A549 (cell line): ENCODE data around the gene PRMT3. TPM values are rescaled to one million over a fixed set of nuclear protein-coding genes. Genes with fewer than 3 reads are reported as not detected.
"Not testable (repeated sequence)": the region's sequence is repeated elsewhere in the genome, so short reads cannot be mapped to it uniquely, and the experiment has no call there.

ENCODE experiments used
- ATAC-seq, 2 experiments: fragments of 200-7000 bp in 1 of 2; fragments of >200 bp in 1 of 2; cut with Nextera tagmentation in 1 of 2; cut with Tn5 transposase in 1 of 2; 3 replicates each; pipeline versions ENCODE4 v1.8.0 to v1.9.1; 2018 to 2020; ENCODE audit warnings: mild to moderate bottlenecking in 1 of 2, moderate library complexity in 1 of 2
- CTCF ChIA-PET: fragments of 300-600 bp; sonication (Branson Sonifier 250); formaldehyde crosslinking; extraction: SDS; loops from one replicate; lab custom pipeline; 2021; ENCODE audit warnings: antibody characterized with exemption, inconsistent platforms; lab: Yijun Ruan, JAX
- POLR2A ChIA-PET: fragments of 350-600 bp; formaldehyde crosslinking; extraction: SDS; loops from one replicate; lab custom pipeline; 2021; ENCODE audit warnings: antibody characterized with exemption, inconsistent platforms; lab: Yijun Ruan, JAX
- DNase-seq, 2 experiments: peaks; one replicate each; pipeline versions ENCODE4 v3.0.0 to v3.0.0-alpha.2; 2011 to 2016; ENCODE audit warnings: low read depth in 1 of 2, low spot score in 1 of 2
- FAIRE-seq: peaks from 2 replicates; lab custom pipeline; 2011; peaks lifted over from hg19 to GRCh38; lab: Jason Lieb, UNC
- H3K27ac ChIP-seq, 2 experiments: fragments of >200 bp; sonication (Bioruptor Twin); formaldehyde crosslinking; 3 replicates each; pipeline ENCODE4 v1.5.1; 2016 to 2017
- H3K4me1 ChIP-seq: fragments of >200 bp; sonication (Bioruptor Twin); formaldehyde crosslinking; 3 replicates; pipeline ENCODE4 v1.6.1; 2016
- H3K4me2 ChIP-seq: fragments of >200 bp; sonication (Bioruptor Twin); formaldehyde crosslinking; 3 replicates; pipeline ENCODE4 v1.6.1; 2016
- H3K4me3 ChIP-seq: fragments of >200 bp; sonication (Bioruptor Twin); formaldehyde crosslinking; 3 replicates; pipeline ENCODE4 v1.5.1; 2016
- H3K9me3 ChIP-seq: fragments of >200 bp; sonication (Bioruptor Twin); formaldehyde crosslinking; 3 replicates; pipeline ENCODE4 v1.6.1; 2016
- BHLHE40 ChIP-seq: IDR thresholded peaks from 2 replicates; pipeline ENCODE4 v1.6.1; 2012; ENCODE audit warnings: low read depth, low read length, inconsistent platforms
- EHMT2 ChIP-seq: fragments of 200-600 bp; sonication (generic); IDR thresholded peaks from 2 replicates; pipeline ENCODE4 v1.6.1; 2016; ENCODE audit warnings: antibody characterized with exemption, low read depth, mild to moderate bottlenecking, moderate library complexity
- ESRRA ChIP-seq: fragments of 150-350 bp; IDR thresholded peaks from 2 replicates; pipeline ENCODE4 v1.6.1; 2014; ENCODE audit warnings: mild to moderate bottlenecking, low read length, borderline replicate concordance
- FOSB ChIP-seq: fragments of 250-450 bp; sonication (Bioruptor Pico); IDR thresholded peaks from 2 replicates; pipeline ENCODE4 v1.5.0; 2020; ENCODE audit warnings: mild to moderate bottlenecking, moderate library complexity
- FOSL2 ChIP-seq, 2 experiments: fragments of 450-650 bp in 1 of 2; fragments of >200 bp in 1 of 2; sonication (Bioruptor Twin) in 1 of 2; formaldehyde crosslinking; IDR thresholded peaks; 2 replicates each; pipeline versions ENCODE4 v1.5.0 to v1.6.1; 2016 to 2020; ENCODE audit warnings: mild to moderate bottlenecking in 1 of 2, moderate library complexity in 1 of 2
- HEYL ChIP-seq: fragments of 250-450 bp; sonication (Bioruptor Pico); IDR thresholded peaks from 2 replicates; pipeline ENCODE4 v1.8.0; 2021; ENCODE audit warnings: mild to moderate bottlenecking, moderate library complexity
- HOXA7 ChIP-seq: fragments of 250-450 bp; sonication (Bioruptor Pico); IDR thresholded peaks from 2 replicates; pipeline ENCODE4 v1.5.0; 2020; ENCODE audit warnings: mild to moderate bottlenecking, moderate library complexity
- JUNB ChIP-seq: fragments of >200 bp; sonication (Bioruptor Twin); formaldehyde crosslinking; IDR thresholded peaks from 2 replicates; pipeline ENCODE4 v1.6.1; 2016
- KDM5A ChIP-seq: fragments of 200-600 bp; sonication (generic); IDR thresholded peaks from 2 replicates; pipeline ENCODE4 v1.6.1; 2016; ENCODE audit warnings: antibody characterized with exemption, mild to moderate bottlenecking
- PHF8 ChIP-seq: fragments of 200-600 bp; sonication (generic); IDR thresholded peaks from 2 replicates; pipeline ENCODE4 v1.6.1; 2016; ENCODE audit warnings: low read depth, mild to moderate bottlenecking, antibody characterized with exemption, moderate library complexity, borderline replicate concordance
- RAD21 ChIP-seq, 2 experiments: fragments of >200 bp in 1 of 2; sonication (Bioruptor Twin) in 1 of 2; formaldehyde crosslinking in 1 of 2; IDR thresholded peaks in 1 of 2; conservative IDR thresholded peaks in 1 of 2; 2 replicates in 1 of 2; 3 replicates in 1 of 2; pipeline ENCODE4 v1.6.1; 2012 to 2018; ENCODE audit warnings: inconsistent platforms in 1 of 2
- RNF2 ChIP-seq: fragments of 200-600 bp; sonication (generic); IDR thresholded peaks from 2 replicates; pipeline ENCODE4 v1.6.1; 2016; ENCODE audit warnings: low read depth, mild to moderate bottlenecking, antibody characterized with exemption, moderate library complexity, borderline replicate concordance
- SMC3 ChIP-seq: fragments of >200 bp; sonication (Bioruptor Twin); formaldehyde crosslinking; IDR thresholded peaks from 3 replicates; pipeline ENCODE4 v1.6.1; 2018; ENCODE audit warnings: inconsistent platforms
- TFCP2L1 ChIP-seq: fragments of 250-450 bp; sonication (Bioruptor Pico); IDR thresholded peaks from 2 replicates; pipeline ENCODE4 v1.5.0; 2021; ENCODE audit warnings: mild to moderate bottlenecking
- ZC3H11A ChIP-seq: fragments of 450-650 bp; IDR thresholded peaks from 2 replicates; pipeline ENCODE4 v1.6.1; 2014; ENCODE audit warnings: antibody characterized with exemption, mild to moderate bottlenecking
- ZNF302 ChIP-seq: fragments of 250-450 bp; sonication (Bioruptor Pico); IDR thresholded peaks from 2 replicates; pipeline ENCODE4 v1.9.0; 2021; ENCODE audit warnings: inconsistent platforms, mild to moderate bottlenecking, moderate library complexity
- ZSCAN20 ChIP-seq: fragments of 250-450 bp; sonication (Bioruptor Pico); IDR thresholded peaks from 2 replicates; pipeline ENCODE4 v1.8.0; 2022; ENCODE audit warnings: mild to moderate bottlenecking, moderate library complexity
- WGBS: methylation state at CpG from one replicate; pipeline ENCODE4 v1.1.6; 2017; ENCODE audit errors: missing lambda C conversion rate; 5-methylcytosine and 5-hydroxymethylcytosine counted together
- polyA plus RNA-seq, 4 experiments: library from polyadenylated mRNA; depleted of rRNA in 3 of 4; stranded (reverse); fragments of >200 nt; fragmentation: RNase III in 1 of 4; extraction: RNeasy Plus Mini Kit Qiagen cat#74134 plus additional on column Dnase treatment in 1 of 4; gene quantifications; 2 replicates in 3 of 4; 3 replicates in 1 of 4; pipeline ENCODE4 v1.2.3, GENCODE V29; 2011 to 2017
- TF ChIP-seq, protein P1 (sequence below): IDR thresholded peaks from 2 replicates; pipeline ENCODE4 v1.6.1; 2012
- TF ChIP-seq, protein P2 (sequence below): fragments of 250-450 bp; sonication (Bioruptor Pico); IDR thresholded peaks from 2 replicates; pipeline ENCODE4 v1.5.0; 2020; ENCODE audit warnings: low read depth, mild to moderate bottlenecking, moderate library complexity
- TF ChIP-seq, protein P3 (sequence below): fragments of >200 bp; sonication (Bioruptor Twin); formaldehyde crosslinking; IDR thresholded peaks from 3 replicates; pipeline ENCODE4 v1.6.1; 2016
- TF ChIP-seq, protein P4 (sequence below): fragments of >200 bp; sonication (Bioruptor Twin); formaldehyde crosslinking; IDR thresholded peaks from 3 replicates; pipeline ENCODE4 v1.5.1; 2016
- TF ChIP-seq, protein P5 (sequence below): fragments of 450-650 bp; IDR thresholded peaks from 2 replicates; pipeline ENCODE4 v1.6.1; 2014; ENCODE audit warnings: antibody characterized with exemption

The PRMT3 gene
- polyA plus RNA-seq, 2 of the 4 experiments (the other 2 are of a cell fraction), result 34.6 to 53.9 TPM

DNA sequence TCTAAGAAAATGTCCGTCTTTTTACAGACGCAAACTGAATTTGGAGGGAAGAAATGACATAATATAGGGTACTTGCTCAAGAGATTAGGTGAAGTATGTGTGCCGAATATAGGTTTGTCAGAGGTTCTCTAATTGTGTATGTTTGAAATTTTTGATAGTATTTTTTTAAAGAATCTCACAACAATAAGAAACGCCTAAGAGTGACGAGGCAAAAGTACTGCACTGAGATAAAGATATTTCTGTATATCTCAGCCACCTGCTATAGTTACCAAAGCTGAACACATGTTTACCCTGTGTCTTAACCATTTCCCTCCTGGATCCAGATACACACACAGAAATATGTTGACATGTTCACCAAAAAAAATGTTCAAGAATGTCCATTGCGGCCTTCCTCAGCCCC is 92.0 kb downstream of the PRMT3 start:
- no peak for DNase-seq
- no peak overlapping the region for H3K4me2 ChIP-seq
- ATAC-seq, result no peak
- H3K27ac ChIP-seq, result no peak overlapping the region
- WGBS, result 92% methylated on average over 6 of the region's 6 CpGs
- H3K4me3 ChIP-seq, result no peak overlapping the region
- no peaks in the 10 kb centered on the region for H3K9me3 ChIP-seq
- ChIA-PET CTCF (interaction anchor here (0.7 kb wide), 1 partner anchor 347 kb away, joined by 3 read pairs; no protein-coding TSS in a partner anchor), POLR2A (no interaction called here)
- peaks cover 22% of the 10 kb centered on the region for H3K4me1 ChIP-seq
- TF ChIP-seq RNF2, result no peak
- FAIRE-seq, result no peak

DNA sequence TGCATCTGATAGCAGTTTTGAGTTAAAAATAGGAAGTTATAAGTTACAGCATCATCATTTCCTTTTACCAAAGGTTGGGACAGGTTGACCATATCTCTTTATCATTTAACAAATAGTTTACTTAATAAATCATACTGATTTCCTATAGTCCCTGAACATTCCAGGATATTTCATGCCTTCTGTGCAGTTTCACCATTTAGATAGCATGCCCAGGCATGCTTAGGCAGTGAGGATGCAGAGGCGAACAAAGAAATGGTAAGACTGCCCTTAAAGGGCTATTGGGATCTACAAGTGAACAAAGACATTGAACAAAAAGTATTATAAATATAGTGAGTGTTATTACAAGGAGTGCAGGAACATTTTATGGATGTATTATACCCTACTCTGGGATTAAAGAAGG is 96.4 kb downstream of the PRMT3 start:
- no peak overlapping the region for H3K4me2 ChIP-seq
- H3K9me3 ChIP-seq, result no peaks in the 10 kb centered on the region
- 84% methylated on average over 1 of the region's 1 CpG for WGBS
- ChIA-PET POLR2A (no interaction called here), CTCF (no interaction called here)
- DNase-seq (no peak), FAIRE-seq (no peak), ATAC-seq (no peak)
- TF ChIP-seq ZNF302 (CRISPR knock-in tag), result no peak
- TF ChIP-seq, protein P1, sequence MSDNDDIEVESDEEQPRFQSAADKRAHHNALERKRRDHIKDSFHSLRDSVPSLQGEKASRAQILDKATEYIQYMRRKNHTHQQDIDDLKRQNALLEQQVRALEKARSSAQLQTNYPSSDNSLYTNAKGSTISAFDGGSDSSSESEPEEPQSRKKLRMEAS, result no peak
- no peak for TF ChIP-seq ESRRA
- TF ChIP-seq BHLHE40, result no peak
- TF ChIP-seq, protein P2, sequence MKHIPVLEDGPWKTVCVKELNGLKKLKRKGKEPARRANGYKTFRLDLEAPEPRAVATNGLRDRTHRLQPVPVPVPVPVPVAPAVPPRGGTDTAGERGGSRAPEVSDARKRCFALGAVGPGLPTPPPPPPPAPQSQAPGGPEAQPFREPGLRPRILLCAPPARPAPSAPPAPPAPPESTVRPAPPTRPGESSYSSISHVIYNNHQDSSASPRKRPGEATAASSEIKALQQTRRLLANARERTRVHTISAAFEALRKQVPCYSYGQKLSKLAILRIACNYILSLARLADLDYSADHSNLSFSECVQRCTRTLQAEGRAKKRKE (CRISPR knock-in tag), result no peak
- no peak for TF ChIP-seq TFCP2L1 (CRISPR knock-in tag)
- TF ChIP-seq PHF8, result no peak
- no peak for TF ChIP-seq HEYL (CRISPR knock-in tag)
- TF ChIP-seq JUNB, result no peak
- TF ChIP-seq, protein P3, sequence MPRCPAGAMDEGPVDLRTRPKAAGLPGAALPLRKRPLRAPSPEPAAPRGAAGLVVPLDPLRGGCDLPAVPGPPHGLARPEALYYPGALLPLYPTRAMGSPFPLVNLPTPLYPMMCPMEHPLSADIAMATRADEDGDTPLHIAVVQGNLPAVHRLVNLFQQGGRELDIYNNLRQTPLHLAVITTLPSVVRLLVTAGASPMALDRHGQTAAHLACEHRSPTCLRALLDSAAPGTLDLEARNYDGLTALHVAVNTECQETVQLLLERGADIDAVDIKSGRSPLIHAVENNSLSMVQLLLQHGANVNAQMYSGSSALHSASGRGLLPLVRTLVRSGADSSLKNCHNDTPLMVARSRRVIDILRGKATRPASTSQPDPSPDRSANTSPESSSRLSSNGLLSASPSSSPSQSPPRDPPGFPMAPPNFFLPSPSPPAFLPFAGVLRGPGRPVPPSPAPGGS, result no peak
- TF ChIP-seq, protein P4, sequence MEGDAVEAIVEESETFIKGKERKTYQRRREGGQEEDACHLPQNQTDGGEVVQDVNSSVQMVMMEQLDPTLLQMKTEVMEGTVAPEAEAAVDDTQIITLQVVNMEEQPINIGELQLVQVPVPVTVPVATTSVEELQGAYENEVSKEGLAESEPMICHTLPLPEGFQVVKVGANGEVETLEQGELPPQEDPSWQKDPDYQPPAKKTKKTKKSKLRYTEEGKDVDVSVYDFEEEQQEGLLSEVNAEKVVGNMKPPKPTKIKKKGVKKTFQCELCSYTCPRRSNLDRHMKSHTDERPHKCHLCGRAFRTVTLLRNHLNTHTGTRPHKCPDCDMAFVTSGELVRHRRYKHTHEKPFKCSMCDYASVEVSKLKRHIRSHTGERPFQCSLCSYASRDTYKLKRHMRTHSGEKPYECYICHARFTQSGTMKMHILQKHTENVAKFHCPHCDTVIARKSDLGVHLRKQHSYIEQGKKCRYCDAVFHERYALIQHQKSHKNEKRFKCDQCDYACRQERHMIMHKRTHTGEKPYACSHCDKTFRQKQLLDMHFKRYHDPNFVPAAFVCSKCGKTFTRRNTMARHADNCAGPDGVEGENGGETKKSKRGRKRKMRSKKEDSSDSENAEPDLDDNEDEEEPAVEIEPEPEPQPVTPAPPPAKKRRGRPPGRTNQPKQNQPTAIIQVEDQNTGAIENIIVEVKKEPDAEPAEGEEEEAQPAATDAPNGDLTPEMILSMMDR, result no peak
- no peak for TF ChIP-seq FOSL2 (IDR thresholded peaks at IDR 0.05)
- TF ChIP-seq FOSL2 (CRISPR knock-in tag; IDR thresholded peaks at IDR 0.05), result no peak
- TF ChIP-seq EHMT2, result no peak
- no peak for TF ChIP-seq ZSCAN20 (CRISPR knock-in tag)
- H3K4me1 ChIP-seq, result no peaks in the 10 kb centered on the region
- no peak overlapping the region for H3K27ac ChIP-seq
- no peak overlapping the region for H3K4me3 ChIP-seq

DNA sequence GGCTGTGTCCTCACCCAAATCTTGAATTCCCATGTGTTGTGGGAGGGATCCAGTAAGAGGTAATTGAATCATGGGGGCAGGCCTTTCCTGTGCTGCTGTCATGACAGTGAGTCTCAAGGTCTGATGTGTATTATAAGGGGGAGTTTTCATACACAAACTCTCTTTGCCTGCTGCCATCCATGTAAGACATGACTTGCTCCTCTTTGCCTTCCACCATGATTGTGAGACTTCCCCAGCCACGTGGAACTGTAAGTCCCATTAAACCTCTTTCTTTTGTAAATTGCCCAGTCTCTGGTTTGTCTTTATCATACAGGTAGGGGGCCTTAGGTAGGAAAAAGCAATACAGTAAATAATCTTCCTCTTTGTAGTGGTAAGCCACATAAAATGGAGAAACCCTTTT is 96.9 kb downstream of the PRMT3 start:
- H3K27ac ChIP-seq, FAIRE-seq, CTCF ChIA-PET, H3K4me2 ChIP-seq, DNase-seq, H3K9me3 ChIP-seq, ATAC-seq, H3K4me3 ChIP-seq, H3K4me1 ChIP-seq, POLR2A ChIA-PET: not testable (repeated sequence)
- 96% methylated on average over 1 of the region's 1 CpG for WGBS

DNA sequence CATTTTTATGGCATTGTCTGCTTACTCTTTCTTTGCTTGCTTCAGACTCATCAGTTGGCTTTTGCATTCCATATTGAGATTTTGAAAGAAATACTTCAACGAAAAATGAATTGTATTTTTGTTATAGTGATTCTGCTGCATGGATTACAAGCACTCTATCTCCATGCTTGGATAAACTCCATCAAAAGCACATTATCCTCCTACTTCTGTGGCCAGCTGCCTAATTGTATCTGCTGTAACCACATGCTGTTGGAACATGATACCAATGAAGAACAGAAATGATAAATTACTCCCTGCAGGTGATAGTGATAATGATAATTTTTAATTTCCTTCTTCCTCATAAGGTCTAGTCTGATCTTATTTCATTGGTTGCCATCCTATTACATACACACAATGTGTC is 100.8 kb downstream of the PRMT3 start:
- DNase-seq, result no peak
- no peak for FAIRE-seq
- Histone ChIP-seq H3K4me2 (no peak overlapping the region), H3K4me1 (no peaks in the 10 kb centered on the region), H3K27ac (no peak overlapping the region), H3K9me3 (no peaks in the 10 kb centered on the region), H3K4me3 (no peak overlapping the region)
- ChIA-PET POLR2A (no interaction called here), CTCF (interaction anchor here (0.8 to 0.9 kb wide), 2 partner anchors 25 to 45 kb away, joined by 3 read pairs; no protein-coding TSS in a partner anchor)
- WGBS, result 92% methylated on average over 1 of the region's 1 CpG
- ATAC-seq, result no peak
- TF ChIP-seq, protein P3, result no peak
- TF ChIP-seq, protein P5, sequence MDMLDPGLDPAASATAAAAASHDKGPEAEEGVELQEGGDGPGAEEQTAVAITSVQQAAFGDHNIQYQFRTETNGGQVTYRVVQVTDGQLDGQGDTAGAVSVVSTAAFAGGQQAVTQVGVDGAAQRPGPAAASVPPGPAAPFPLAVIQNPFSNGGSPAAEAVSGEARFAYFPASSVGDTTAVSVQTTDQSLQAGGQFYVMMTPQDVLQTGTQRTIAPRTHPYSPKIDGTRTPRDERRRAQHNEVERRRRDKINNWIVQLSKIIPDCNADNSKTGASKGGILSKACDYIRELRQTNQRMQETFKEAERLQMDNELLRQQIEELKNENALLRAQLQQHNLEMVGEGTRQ, result no peak
- TF ChIP-seq RAD21 (conservative IDR thresholded peaks at IDR 0.05 in 1 of 2, IDR thresholded peaks at IDR 0.05 in 1 of 2) (no peak), TFCP2L1 (CRISPR knock-in tag) (no peak), KDM5A (no peak), SMC3 (no peak), FOSB (CRISPR knock-in tag) (no peak), ZC3H11A (no peak), HOXA7 (no peak)
